Hair follicle dermal papilla cell (primary cell): ENCODE results near the gene TRHDE. TPM values are rescaled to one million over a fixed set of nuclear protein-coding genes. Genes with fewer than 3 reads are reported as not detected.

Source experiments
- total RNA-seq: library from RNA; depleted of rRNA; stranded (reverse); fragments of >200 nt; gene quantifications from 2 replicates; pipeline ENCODE4 v1.2.3, GENCODE V29; 2012

Gene TRHDE
- 7.8 and 32.8 TPM in 2 replicates for total RNA-seq

GRCh38 chr12:72272091-72272661 is at the start of gene TRHDE:
TRHDE (plus strand) TSS chr12:72272370; CDS start chr12:72272644, 274 bp downstream.

